GM23338 (cell line): Measurements from ENCODE around the gene TPM2. TPM values are rescaled to one million over a fixed set of nuclear protein-coding genes. Genes with fewer than 3 reads are reported as not detected.

Experiments used
- ATAC-seq: fragments of 200-7000 bp; cut with Tn5 transposase; 3 replicates; pipeline ENCODE4 v1.9.1; 2020
- DNase-seq: peaks from one replicate; pipeline ENCODE4 v3.0.0-alpha.2; 2015; ENCODE audit warnings: low spot score
- H2AFZ ChIP-seq: fragments of 200-600 bp; sonication (generic); 2 replicates; pipeline ENCODE4 v1.8.0; 2016; ENCODE audit warnings: antibody characterized with exemption, mild to moderate bottlenecking, moderate library complexity
- H3F3A ChIP-seq: fragments of 200-600 bp; sonication (generic); replicated peaks from 2 replicates; pipeline ENCODE4 v1.8.0; 2017; ENCODE audit warnings: antibody characterized with exemption, mixed run types, low read depth
- H3K27ac ChIP-seq: fragments of 200-600 bp; sonication (generic); 2 replicates; pipeline ENCODE4 v1.6.1; 2016; ENCODE audit warnings: low read depth
- H3K27me3 ChIP-seq: fragments of 200-600 bp; sonication (generic); 2 replicates; pipeline ENCODE4 v1.8.0; 2016; ENCODE audit warnings: mild to moderate bottlenecking, mixed run types, moderate library complexity; ENCODE audit not compliant: insufficient read depth
- H3K36me3 ChIP-seq: fragments of 200-600 bp; sonication (generic); 2 replicates; pipeline ENCODE4 v1.8.0; 2016; ENCODE audit warnings: mild to moderate bottlenecking; ENCODE audit not compliant: insufficient read depth
- H3K4me1 ChIP-seq: fragments of 200-600 bp; sonication (generic); 2 replicates; pipeline ENCODE4 v1.8.0; 2016; ENCODE audit warnings: mild to moderate bottlenecking, moderate library complexity; ENCODE audit not compliant: insufficient read depth
- H3K4me2 ChIP-seq: fragments of 200-600 bp; sonication (generic); 2 replicates; pipeline ENCODE4 v1.7.1; 2017; ENCODE audit warnings: mixed run types
- H3K4me3 ChIP-seq: fragments of 200-600 bp; sonication (generic); 2 replicates; pipeline ENCODE4 v1.6.1; 2016; ENCODE audit warnings: mixed run types
- H3K79me2 ChIP-seq: fragments of 200-600 bp; sonication (generic); replicated peaks from 2 replicates; pipeline ENCODE4 v1.8.0; 2017; ENCODE audit warnings: mild to moderate bottlenecking; ENCODE audit not compliant: insufficient read depth
- H3K9me2 ChIP-seq: fragments of 200-600 bp; sonication (generic); 2 replicates; pipeline ENCODE4 v1.8.0; 2017; ENCODE audit not compliant: insufficient read depth
- H4K20me1 ChIP-seq: fragments of 200-600 bp; sonication (generic); replicated peaks from 2 replicates; pipeline ENCODE4 v1.8.0; 2017; ENCODE audit warnings: mild to moderate bottlenecking; ENCODE audit not compliant: insufficient read depth
- H3K27ac Mint-ChIP-seq: 2 replicates; pipeline ENCODE4 v1.8.0; 2020; ENCODE audit warnings: inconsistent platforms, mild to moderate bottlenecking, moderate library complexity, mixed read lengths
- H3K27me3 Mint-ChIP-seq: 3 replicates; pipeline ENCODE4 v1.8.0; 2022; ENCODE audit warnings: low read depth, mild to moderate bottlenecking, moderate library complexity, mixed read lengths, inconsistent platforms; ENCODE audit not compliant: insufficient read depth, poor library complexity
- H3K36me3 Mint-ChIP-seq: 3 replicates; pipeline ENCODE4 v1.8.0; 2021; ENCODE audit warnings: low read depth, mild to moderate bottlenecking, inconsistent platforms, moderate library complexity, mixed read lengths
- H3K4me1 Mint-ChIP-seq: 3 replicates; pipeline ENCODE4 v1.8.0; 2020; ENCODE audit warnings: mild to moderate bottlenecking, inconsistent platforms, mixed read lengths
- H3K4me3 Mint-ChIP-seq: 3 replicates; pipeline ENCODE4 v1.8.0; 2021; ENCODE audit warnings: moderate library complexity, mild to moderate bottlenecking, inconsistent platforms, mixed read lengths
- H3K9me3 Mint-ChIP-seq: 3 replicates; pipeline ENCODE4 v1.8.0; 2020; ENCODE audit warnings: moderate library complexity, mild to moderate bottlenecking, inconsistent platforms, mixed read lengths
- CREB1 ChIP-seq: fragments of 250-450 bp; sonication (Bioruptor Pico); IDR thresholded peaks from 2 replicates; pipeline ENCODE4 v1.5.0; 2020; ENCODE audit warnings: low read depth, mild to moderate bottlenecking, moderate library complexity
- ETS1 ChIP-seq: IDR thresholded peaks from 2 replicates; pipeline ENCODE4 v1.6.1; 2016; ENCODE audit warnings: antibody characterized with exemption
- EZH2 ChIP-seq: fragments of 200-600 bp; sonication (generic); IDR thresholded peaks from one replicate; pipeline ENCODE4 v1.8.0; 2017; ENCODE audit warnings: antibody characterized with exemption, mild to moderate bottlenecking, low read depth; ENCODE audit not compliant: unreplicated experiment
- NANOG ChIP-seq: IDR thresholded peaks from 2 replicates; pipeline ENCODE4 v1.6.1; 2016; ENCODE audit warnings: antibody characterized with exemption, borderline replicate concordance
- STAT1 ChIP-seq: IDR thresholded peaks from one replicate; pipeline ENCODE4 v1.6.1; 2016; ENCODE audit warnings: antibody characterized with exemption; ENCODE audit not compliant: unreplicated experiment
- ZNF462 ChIP-seq: fragments of 250-450 bp; sonication (Bioruptor Pico); IDR thresholded peaks from 2 replicates; pipeline ENCODE4 v1.5.0; 2020; ENCODE audit warnings: mild to moderate bottlenecking, moderate library complexity
- polyA plus RNA-seq: library from polyadenylated mRNA; unstranded; fragments of >200 nt; fragmentation: Nextera tagmentation; extraction: Ambion mirVana; gene quantifications from 2 replicates; pipeline ENCODE4 v1.2.1, GENCODE V29; 2016
- total RNA-seq: library from RNA; depleted of rRNA; stranded (reverse); fragments of >200 nt; shearing (Covaris generic); gene quantifications from 2 replicates; pipeline ENCODE4 v1.2.3, GENCODE V29; 2014

The TPM2 gene
- total and polyA plus RNA-seq, 2 experiments from 2014 or later = 116 to 488 TPM

GRCh38 chr9:35689542-35690293 lies at the start of gene TPM2 (continued):
- TF ChIP-seq STAT1 = no peak

- Mint-ChIP-seq H3K4me1 (no peaks in the 10 kb centered on the region; the same call in 2 of the 3 replicates), H3K9me3 (no peaks in the 10 kb centered on the region; the same call in 2 of the 3 replicates)
- ATAC-seq = no peak
These were observed 49.2 kb upstream of the TPM2 start for GRCh38 chr9:35738924-35739323.

More at GRCh38 chr9:35738924-35739323, 49.2 kb upstream of the TPM2 start:
- Histone ChIP-seq H3K27ac (no peak overlapping the region), H3F3A (peaks cover 11% of the 10 kb centered on the region; the same call in 1 of the 2 replicates), H3K4me2 (no peak overlapping the region), H3K4me3 (no peak overlapping the region), H3K4me1 (no peaks in the 10 kb centered on the region), H3K9me2 (no peaks in the 10 kb centered on the region), H4K20me1 (peaks cover 21% of the 10 kb centered on the region), H3K27me3 (no peaks in the 10 kb centered on the region), H3K79me2 (0 out of 2 replicates have a peak, but pooled peaks cover 5% of the 10 kb centered on the region), H2AFZ (no peak overlapping the region), H3K36me3 (peaks cover 46% of the 10 kb centered on the region)
- no peak for TF ChIP-seq NANOG
- TF ChIP-seq CREB1 (CRISPR knock-in tag) = no peak
- TF ChIP-seq ETS1 = no peak
- TF ChIP-seq EZH2 = no peak
- TF ChIP-seq ZNF462 (CRISPR knock-in tag) = no peak
- no peak overlapping the region for H3K4me3 Mint-ChIP-seq
- H3K27me3 Mint-ChIP-seq = no peaks in the 10 kb centered on the region
- peaks cover 93% of the 10 kb centered on the region for H3K36me3 Mint-ChIP-seq
- no peak overlapping the region for H3K27ac Mint-ChIP-seq
- no peak for DNase-seq
